Posterior vena cava (tissue), 2 donors: ENCODE results near the gene CELA1. TPM values are rescaled to one million over a fixed set of nuclear protein-coding genes. Genes with fewer than 3 reads are reported as not detected.

ENCODE experiments used
- DNase-seq: peaks from one replicate; pipeline ENCODE4 v3.0.0-alpha.2; 2020; ENCODE audit warnings: low spot score
- intact Hi-C, 2 donors: fragments of 100-400 bp; cut with DNase I; formaldehyde crosslinking; loops; one replicate each; pipeline versions ENCODE4 v1.14.1 to v1.14.2; 2022 to 2023
- long read RNA-seq, 2 donors: library from polyadenylated mRNA; unstranded; transcript quantifications; one replicate each; pipeline ENCODE4 v2.0.0, GENCODE V29; 2020 to 2021
- total RNA-seq, 2 donors: library from RNA; stranded (reverse); fragmentation: NEBNext Ultra II Directional; extraction: Animal tissue kit (Norgen Biotek cat#: 25700); gene quantifications; one replicate each; pipeline ENCODE4 v1.2.1, GENCODE V29; 2021
- donor health status: DM: yes; HTN: yes; CAD: no.
- donor health status: DM: yes; HTN: yes; CAD: no.

CELA1 gene
- total RNA-seq, result not detected
- long read RNA-seq, donor 1, result 0 reads
- long read RNA-seq, donor 2, result 0 reads

DNA sequence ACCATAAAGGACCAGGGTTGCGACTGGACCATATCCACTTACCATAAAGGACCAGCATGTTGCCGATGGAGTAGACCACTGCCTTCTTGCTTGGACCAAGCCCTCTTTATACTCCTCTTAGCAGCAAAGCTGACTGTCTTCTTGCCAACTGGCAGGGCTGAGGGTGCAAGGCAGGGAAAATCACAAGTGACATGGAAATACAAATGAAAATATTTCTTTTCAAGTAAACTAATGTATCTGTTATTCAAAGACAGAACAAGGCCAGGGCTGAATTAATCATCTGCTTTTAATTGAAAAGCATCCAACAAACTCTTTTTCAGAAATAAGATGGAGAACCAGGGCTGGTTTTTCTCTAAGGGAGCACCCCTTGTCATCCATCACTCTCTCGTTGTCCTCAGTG is at the start of gene CELA1:
CELA1 (minus strand) TSS at position 99 of the 400 bp plus-strand sequence; CDS start at position 58, 41 bp downstream.
- intact Hi-C loops, result no loop called here
- DNase-seq, result no peak

DNA sequence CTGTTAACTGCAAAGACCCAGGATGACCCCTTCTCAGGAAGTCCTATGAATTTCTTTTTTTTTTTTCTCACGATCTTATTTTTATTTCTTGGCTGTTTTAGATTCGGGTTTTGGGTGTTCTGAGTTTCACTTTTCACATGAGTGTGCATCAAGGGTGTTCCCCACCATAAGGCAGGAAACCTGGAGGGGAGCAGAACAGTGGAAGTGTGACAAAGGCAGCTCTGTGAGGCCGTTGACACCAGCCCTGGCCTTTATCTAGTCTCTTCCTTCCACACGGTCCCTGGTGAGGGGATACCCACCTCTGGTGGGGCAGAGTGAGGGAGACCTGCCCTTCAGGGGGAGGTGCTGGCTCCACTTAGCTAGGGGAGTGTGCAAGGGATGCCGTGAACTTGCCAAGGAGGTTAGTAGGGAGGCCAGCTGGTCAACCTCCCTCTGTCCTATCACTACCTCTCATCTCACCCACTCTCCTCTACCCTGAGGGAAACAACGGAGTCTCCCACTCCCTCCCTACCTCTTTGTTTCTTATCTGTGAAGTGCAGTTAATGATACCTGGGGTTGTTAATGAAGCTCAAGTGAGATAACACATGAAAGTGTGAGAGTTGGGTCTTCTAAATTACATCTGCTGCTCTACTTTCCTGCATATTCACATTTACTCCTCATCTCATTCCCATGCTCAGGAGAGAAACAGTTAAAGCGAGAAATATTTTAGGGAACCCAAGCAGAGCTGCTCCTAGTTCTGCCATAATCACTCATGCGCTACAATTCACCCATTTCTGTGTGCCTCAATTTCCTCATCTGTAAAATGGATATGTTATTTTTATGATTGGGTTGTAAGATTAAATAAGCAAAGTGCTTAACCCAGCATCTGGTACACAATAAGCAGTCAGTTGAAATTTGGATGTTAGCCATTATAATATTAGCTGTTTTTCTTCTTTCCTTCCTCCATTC is 49.1 kb upstream of the CELA1 start:
- peak; percentile 44 for DNase-seq
- intact Hi-C loops, result no loop called here

DNA sequence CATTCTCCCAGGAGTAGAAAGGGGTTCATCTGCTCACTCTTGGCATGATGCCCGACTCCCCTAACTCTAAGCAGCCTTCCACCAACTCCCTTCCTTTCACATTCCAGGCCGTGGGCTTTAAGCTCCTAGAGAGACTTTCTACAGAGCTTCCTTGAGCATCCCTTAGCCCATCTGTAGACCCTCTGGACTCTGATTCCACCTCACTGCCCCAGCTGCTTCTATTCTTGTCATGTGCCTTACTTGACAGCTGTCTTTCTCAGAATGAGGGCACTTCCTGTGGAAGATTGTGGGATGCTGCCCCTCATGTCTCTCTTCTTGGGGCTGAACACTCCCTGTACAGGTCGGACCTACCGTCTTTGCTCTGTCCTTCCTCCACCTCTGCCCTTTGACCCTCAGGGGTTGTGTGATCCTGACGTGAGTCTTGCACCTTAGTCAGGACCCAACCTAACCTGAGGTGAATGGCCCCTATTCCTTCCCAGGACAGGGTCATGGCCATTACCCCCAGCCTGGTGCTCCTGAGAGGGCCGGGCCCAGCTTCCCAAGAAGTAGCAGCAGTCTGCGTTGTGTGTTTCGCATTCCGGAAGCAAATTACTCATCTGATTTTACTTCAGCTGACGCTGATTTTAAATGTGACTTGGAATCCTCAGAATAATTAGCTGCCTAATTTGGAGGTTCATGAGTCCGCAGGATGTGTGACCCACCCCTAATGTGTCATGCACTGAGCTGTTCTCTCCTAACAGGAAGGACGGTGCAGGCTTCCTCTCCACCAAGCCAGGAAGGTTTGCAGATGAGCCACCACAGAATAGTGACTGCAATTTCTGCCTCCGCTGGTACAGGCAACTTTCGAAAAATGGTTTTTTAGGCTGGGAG is 47.4 kb upstream of the CELA1 start:
- intact Hi-C loops, result no loop called here
- peak; percentile 72 for DNase-seq

DNA sequence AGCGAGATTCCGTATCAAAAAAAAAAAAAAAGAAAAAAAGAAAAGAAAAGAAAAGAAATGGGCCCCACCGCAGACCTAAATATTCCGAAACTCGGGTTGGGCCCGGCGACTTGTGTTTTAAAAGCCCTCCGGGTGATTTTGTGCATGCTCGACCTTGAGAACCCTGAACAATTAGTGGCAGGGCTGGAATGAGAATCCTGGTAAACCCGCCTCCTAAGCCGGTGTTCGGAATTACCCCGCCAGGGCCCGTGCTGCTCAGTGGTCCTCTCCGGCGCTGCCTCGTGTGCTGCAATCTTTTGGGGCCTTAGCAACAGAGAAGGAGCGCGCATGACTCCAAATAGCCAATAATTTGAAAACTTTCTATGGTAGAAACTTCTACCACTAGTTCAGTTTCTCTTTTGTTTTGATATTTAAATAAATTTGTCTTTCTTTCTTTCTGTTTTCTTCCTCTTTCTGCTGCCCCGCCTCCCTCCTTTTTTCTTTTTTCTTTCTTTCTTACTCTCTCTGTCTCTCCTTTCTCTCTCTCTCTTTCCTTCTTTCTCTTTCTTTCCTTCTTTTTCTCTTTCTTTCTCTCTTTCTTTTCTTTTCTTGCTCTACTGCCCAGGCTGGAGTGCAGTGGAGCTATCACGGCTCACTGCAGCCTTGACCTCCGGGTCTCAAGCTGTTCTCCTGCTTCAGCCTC is 46.2 kb upstream of the CELA1 start:
- intact Hi-C loops, result no loop called here
- peak; percentile 74 for DNase-seq

DNA sequence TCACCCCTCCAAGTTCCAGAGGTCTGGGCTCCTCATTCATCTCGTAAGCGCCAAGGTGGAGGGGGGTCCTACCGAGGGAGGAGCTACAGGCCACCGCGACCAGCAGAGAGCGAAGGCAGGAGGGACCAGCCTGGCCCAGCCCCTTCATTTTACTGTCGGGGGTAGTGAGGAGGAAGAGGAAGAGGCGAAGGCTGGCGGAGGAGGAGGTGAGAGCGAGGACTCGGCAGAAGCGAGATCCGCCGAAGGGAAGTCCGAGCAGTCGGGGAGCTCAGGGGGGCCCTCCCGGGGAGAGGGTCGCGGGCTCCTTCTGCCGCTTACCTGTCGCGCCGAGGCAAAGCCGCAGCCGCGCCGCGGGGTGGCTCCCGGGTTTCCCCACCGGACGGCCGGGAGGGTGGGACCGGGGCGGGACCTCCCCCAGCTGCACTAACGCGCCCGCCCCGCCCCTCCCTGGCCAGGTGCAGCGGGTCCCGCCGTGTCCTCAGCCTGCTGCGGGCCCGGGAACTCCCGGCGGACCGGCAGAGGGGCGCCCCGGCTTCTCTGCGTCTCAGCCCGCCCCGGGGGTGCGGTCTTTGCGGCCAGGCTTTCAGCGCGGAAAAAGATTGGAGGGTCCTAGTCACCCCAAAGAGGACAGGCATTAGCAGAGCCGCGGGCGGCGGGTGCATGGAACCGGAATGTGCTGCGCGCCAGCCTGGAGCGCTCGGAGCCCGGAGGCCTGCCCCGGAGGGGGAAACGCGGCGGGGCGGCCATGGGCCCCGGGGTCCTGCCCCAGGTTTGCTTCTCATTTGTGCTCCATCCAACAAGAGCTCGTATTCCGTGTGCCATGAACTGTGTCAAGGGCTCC is 45.0 kb upstream of the CELA1 start, which contains the start of gene GALNT6:
GALNT6 (minus strand) TSS at position 124 of the 841 bp plus-strand sequence. CDS start 11,625 bp downstream, outside the sequence.
- intact Hi-C loops, result no loop called here
- peak; percentile 82 for DNase-seq

DNA sequence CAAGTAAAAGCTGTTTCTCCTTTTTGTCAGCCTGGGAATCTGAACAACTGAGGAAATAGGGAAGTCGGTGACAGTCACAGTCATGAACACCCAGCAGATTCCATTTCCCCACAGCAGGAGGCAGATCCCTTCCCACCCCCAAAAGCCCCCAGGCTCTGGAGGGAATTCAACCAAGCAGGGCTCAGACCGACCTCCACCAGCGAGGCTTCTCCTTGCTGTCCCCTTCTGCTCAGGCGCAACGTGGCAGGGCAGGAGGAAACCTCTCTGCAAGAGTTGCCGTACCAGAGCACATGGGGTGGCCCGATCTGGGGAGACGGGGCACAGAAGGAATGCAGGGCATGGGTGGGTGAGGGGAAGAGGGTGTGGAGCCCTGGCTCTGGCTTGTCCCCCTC is 44.4 kb upstream of the CELA1 start:
- intact Hi-C loops, result no loop called here
- DNase-seq, result peak; percentile 80

DNA sequence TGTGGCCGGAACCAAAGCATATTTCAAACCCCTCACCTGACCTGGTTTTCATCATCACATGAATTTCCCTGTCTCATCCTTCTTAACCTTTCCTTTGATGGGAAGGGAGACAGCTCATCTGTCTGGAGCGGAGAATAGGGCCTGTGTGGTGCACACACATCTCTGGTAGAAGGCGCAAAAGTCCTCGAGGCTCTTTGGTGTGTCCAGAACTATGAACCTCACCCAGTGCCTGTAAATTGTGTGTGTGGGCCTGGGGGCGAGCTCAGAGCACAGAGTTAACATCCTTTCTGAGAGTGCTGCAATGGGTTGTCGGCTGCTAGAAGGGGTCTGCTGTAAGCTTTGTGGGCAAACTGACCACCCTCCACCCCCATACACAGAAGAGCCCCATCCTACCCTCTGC is 44.0 kb upstream of the CELA1 start:
- peak; percentile 34 for DNase-seq

DNA sequence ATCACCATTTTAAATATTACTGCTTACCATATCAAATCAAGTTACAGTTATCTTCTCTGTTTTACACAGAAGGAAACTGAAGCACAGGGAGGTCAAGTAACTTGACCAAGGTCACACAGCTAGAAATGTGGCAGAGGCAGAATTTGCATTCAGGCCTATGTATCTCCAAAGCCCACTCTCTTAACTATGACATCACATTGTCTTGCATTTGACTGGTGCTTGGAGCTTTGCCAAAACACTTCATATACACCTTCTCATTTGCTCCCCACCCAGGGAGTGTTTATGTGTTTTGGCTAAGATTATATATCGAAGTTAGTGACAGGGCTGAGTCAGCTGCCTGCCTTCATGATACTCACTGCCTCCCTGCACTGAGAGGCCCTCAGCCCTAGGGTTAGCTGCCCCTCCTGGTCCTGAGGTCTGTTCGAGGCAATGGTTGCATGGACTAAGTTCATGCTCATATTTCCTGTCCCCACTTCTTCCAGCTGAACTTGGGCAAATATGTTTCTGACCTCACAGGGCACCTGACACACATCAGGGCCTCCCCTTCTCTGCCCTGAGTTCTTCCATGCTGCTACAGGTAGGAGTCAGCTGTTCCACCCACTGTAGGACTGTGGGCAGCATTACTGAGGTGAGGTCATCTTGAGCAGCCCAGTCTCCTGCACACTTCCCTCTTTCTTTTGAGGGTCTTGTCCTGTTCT is 43.0 kb upstream of the CELA1 start:
- DNase-seq, result peak; percentile 62
- intact Hi-C loops, result no loop called here

More for the DNA sequence above, 44.0 kb upstream of the CELA1 start:
- intact Hi-C loops, result no loop called here

DNA sequence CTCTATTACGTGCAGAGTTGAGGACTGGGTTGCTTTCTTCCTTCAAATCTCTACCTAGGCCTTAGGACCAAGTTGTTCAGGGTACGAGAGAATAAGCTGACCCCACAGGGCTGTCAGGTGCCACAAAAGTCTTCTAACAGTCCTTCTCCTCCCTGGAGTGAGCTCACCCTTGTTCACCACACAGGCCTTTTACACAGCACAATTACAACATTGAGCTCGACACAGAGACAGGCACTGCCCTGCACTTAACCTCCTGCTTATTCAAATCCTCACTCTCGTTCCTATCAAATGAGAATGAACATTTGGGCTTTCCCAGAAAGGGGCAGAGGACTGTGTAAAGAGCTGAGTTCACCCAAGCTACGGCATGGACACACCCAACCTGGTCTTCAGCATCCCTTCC is 42.4 kb upstream of the CELA1 start:
- DNase-seq, result peak; percentile 4
- intact Hi-C loops, result no loop called here

DNA sequence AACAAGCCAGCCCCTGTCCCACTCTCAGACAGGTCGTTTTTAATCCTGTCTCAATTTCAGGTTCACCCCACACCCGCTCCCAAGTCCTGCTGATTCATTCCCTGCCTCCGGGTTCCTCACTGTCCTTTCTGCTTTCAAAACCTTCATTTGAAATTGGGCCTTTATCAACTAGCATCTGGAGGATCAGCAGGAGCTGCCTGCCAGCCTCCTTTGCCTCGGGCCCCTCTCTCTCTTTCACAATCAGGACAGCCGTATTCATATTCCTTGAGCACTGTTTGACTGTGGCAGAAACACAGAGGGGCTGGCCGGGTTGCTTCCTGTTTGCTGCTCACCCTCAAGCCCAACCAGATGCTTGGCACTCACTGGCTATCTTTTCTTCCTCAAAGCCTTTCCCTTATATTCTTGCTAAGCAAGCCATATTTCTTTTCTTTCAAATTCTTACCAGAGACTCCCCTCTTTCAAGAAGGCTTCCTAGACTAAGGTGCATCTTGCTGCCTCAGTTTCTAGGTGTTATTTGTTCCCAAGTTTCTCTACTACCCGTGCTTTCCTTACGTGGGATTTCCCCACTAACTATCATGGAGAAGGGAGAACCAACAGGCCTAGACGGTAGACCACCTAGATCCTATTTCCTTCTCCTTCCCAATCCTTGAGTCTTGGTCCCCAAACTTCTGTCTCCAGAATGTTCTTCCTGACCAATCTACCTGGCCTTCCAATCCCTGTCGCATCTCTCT is 41.8 kb upstream of the CELA1 start:
- intact Hi-C loops, result no loop called here
- DNase-seq, result peak; percentile 87

DNA sequence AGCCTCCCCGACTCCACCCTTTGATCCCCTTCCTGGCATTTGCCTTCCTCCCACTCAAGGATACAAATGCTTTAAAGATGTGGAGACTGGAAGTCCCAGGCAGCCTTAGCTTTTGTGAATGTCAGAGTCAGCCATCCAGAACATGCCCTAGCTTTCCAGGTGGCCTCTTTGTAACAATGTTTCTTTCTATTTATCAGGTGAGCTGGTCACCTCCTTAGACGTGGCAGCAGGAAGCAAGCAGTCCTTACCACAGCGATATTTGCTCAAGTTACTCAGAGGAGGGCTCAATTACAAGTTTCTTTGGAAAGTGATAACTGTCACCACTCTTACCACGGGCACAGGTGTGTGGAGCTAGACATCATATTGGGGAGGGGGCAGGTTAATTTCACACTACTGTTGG is 39.9 kb upstream of the CELA1 start:
- DNase-seq, result no peak
- intact Hi-C loops, result no loop called here

DNA sequence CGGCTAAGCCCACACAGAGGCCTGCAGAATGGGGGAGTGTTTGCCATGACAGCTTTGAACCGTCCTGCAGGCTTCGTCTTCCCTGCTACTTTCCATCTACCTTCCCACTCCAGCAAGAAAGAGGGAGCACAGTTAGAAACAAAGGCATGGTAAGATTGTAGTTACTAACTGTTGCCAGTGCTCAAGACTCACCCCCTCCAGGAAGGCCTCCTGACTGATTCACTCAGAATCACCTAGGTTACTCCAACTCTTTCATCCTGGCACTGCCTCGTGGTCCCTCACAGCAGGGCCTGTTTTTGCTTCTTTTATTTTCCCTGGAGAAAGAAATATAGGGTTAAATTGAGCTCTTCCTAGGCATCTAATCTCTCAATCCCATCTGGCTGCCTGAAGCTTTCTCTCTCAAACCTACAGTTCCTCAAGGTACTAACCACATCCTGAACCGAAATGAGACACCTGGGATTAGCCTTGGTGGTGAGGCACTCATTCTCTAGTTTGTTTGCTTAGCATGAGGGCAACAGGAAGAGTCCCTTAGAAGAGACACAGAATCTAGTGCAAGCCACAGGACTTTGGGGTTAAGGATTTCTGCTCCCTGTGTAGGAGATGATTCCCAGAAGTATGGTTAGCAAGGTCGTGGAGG is 36.9 kb upstream of the CELA1 start:
- intact Hi-C loops, result no loop called here
- peak; percentile 5 for DNase-seq

DNA sequence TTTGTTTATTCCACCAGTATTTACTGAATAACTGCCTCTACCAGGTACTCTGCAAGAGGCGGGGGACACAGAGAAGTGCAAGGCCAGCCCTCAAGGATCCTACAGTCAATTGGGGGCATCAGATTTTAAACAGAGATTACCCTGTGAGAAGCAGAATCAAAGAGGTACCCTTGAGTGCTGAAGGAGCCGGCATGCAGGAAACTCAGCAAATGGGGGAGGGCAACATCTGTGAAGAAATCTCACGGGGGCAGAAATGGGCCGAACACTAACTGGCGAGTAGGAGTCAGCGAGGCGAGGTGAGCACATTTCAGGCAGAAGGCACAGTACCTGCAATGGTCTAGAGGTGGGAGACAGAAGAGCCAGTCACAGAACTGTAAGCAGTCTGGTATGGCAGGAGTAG is 35.7 kb upstream of the CELA1 start:
- intact Hi-C loops, result no loop called here
- DNase-seq, result peak; percentile 12

DNA sequence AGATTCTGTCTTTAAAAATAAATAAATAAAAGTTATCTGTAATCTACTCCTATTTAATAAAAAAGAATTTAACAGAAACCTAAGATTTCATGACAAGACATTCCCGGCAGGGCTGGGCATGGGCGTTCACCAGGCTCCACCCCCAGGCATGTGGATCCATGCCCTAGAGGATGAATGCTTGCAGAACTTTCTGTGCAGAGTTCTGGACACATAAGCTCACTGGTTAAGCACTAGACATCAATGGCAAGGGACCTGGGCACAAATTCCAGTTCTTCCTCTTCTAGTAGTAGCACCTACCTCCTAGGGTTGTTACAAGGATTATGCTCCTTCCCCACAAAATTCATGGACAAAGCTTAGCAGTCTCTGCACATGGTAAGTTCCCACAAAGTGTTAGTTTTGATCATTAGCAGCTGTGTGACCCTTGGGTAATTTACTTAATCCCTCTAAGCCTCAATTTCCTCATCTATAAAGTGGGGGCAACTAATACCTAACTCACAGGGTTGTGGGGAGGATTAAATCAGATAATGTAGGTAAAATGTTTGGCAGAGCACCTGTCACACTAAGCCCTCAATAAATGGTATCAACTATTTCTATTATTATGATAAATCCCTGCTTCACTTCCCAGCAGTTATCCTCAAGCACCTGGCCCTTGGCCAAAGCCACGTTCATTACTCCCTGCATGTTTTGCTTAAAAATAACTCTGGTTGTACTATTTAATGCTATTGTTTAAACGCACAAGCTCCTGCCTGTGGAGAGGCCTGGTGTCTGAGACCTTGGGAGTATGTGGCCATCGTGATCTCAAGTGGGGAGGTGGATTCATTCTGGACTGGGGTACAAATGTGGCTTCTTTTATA is 35.0 kb upstream of the CELA1 start:
- intact Hi-C loops, result no loop called here
- peak; percentile 30 for DNase-seq

DNA sequence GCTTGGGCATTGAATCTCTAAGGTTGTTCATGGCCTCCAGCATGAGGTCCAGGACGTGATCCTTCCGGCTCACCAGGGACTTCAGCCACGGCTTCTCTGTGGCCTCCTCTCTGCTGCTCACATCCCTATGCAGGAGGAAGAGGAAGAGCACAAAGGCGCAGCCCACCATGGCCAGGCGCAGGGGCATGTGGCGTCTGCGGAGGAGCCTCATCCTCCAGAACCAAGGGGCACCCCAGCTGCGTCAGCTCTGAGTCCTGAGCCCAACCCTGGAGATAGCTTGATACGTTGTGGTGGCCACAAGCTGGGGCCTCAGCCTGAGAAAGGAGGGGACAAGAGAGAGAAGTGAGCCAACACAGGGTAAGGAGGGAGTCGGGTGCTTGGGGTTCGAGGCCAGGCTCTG is 33.1 kb upstream of the CELA1 start:
- intact Hi-C loops, result no loop called here
- DNase-seq, result peak; percentile 30

DNA sequence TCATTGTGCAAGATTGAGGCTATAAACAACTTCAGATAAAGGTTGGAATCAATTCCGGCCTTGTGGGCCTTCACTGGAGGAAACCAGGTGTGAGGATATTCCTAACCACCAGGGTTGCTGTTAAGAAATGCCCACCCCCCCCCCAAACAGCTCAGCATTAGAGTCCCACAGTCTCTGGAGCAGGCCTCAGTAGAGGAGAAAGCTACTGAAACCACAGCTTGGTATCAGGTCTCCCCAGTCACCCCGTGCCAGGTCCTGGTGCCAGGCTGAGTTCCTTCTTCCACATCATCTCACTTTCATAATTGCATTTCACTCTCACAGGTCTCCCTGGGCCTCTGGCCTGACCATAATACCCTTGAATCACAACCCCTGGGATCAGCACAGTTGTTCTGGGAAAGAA is 32.3 kb upstream of the CELA1 start:
- intact Hi-C loops, result no loop called here
- no peak for DNase-seq
